ENCODE data around the gene ATOX1. TPM values are rescaled to one million over a fixed set of nuclear protein-coding genes. Genes with fewer than 3 reads are reported as not detected.

ATOX1 gene
- total and polyA plus RNA-seq, 10 of the 15 experiments (the other 5 are each of a cell fraction or from before 2014, with no cell fraction given), result 130 to 642 (median 245) TPM

GRCh38 chr5:151739395-151739794 is 19.0 kb downstream of the ATOX1 start:
- WGBS (ENCODE audit: insufficient coverage, insufficient replicate concordance, low lambda C conversion rate, missing lambda C conversion rate), result 50% methylated on average over 2 of the region's 2 CpGs
- peaks cover 4 to 19% of the 10 kb centered on the region in 2 experiments for H3K36me3 ChIP-seq (ENCODE audit: control insufficient read depth in 2 of 2, insufficient read depth in 2 of 2, low read length in 1 of 2)
- peaks cover 30% of the 10 kb centered on the region for H3K4me1 ChIP-seq (ENCODE audit: control insufficient read depth, insufficient read depth, low read length)
- ATAC-seq (no peak), FAIRE-seq (no peak), DNase-seq (ENCODE audit: low read depth, low spot score) (no peak)
- intact Hi-C loops (cut with micrococcal nuclease; ENCODE audit: unreplicated experiment) (no loop called here), in situ Hi-C loops (cut with MboI) (no loop called here)
- H3K4me2 ChIP-seq (ENCODE audit: control insufficient read depth, insufficient read depth), result no peak overlapping the region
- ChIA-PET CTCF (interaction anchor here (0.9 to 13.9 kb wide), 18 partner anchors 9 to 291 kb away, joined by 4 to 381 read pairs (median 13); partner anchors contain the start of genes G3BP1 and SLC36A1), POLR2A (interaction anchor here (0.8 to 4.9 kb wide), 4 partner anchors 10 to 78 kb away, joined by 3 to 36 read pairs (median 14); no protein-coding TSS in a partner anchor), RAD21 (ENCODE audit: unreplicated experiment) (interaction anchor here (0.6 to 11.2 kb wide), 8 partner anchors 9 to 87 kb away, joined by 3 to 207 read pairs (median 10); partner anchors contain the start of gene G3BP1), SMC1A (ENCODE audit: uncharacterized antibody, unreplicated experiment) (interaction anchor here (1.0 to 11.1 kb wide), 19 partner anchors 8 to 88 kb away, joined by 3 to 154 read pairs (median 9); partner anchors contain the start of gene G3BP1)
- no peak overlapping the region for H3K4me3 ChIP-seq
- BruUV-seq (replicated peaks), result no TSS peak
- TF ChIP-seq ZSCAN29 (IDR thresholded peaks at IDR 0.05), result no peak
- no peak for TF ChIP-seq SREBF2 (IDR thresholded peaks at IDR 0.05; ENCODE audit: low read length)
- TF ChIP-seq RFX5 (IDR thresholded peaks at IDR 0.05; ENCODE audit: low read depth, low read length), result no peak
- no peak for TF ChIP-seq SP1 (IDR thresholded peaks at IDR 0.05; ENCODE audit: low read depth, low read length)
- TF ChIP-seq SRF (IDR thresholded peaks at IDR 0.05; ENCODE audit: low read depth in 2 of 2, low read length in 2 of 2), result no peak
- no peak for TF ChIP-seq DPF2 (IDR thresholded peaks at IDR 0.05)
- no peak for TF ChIP-seq CHD2 (IDR thresholded peaks at IDR 0.05; ENCODE audit: borderline replicate concordance, low read depth, low read length)
- TF ChIP-seq CBFB (IDR thresholded peaks at IDR 0.05; ENCODE audit: low read depth), result no peak
- no peak for TF ChIP-seq MTA3 (IDR thresholded peaks at IDR 0.05; ENCODE audit: borderline replicate concordance, low read length)
- no peak for TF ChIP-seq PAX8 (IDR thresholded peaks at IDR 0.05)
- no peak for TF ChIP-seq RAD51 (IDR thresholded peaks at IDR 0.05)
- TF ChIP-seq POU2F2 (IDR thresholded peaks at IDR 0.05; ENCODE audit: borderline replicate concordance, low read depth, low read length), result no peak
- no peak for TF ChIP-seq NFYA (IDR thresholded peaks at IDR 0.05; ENCODE audit: borderline replicate concordance, low read depth, low read length)
- TF ChIP-seq BHLHE40 (IDR thresholded peaks at IDR 0.05; ENCODE audit: borderline replicate concordance in 1 of 2, low read depth in 2 of 2, low read length in 1 of 2), result no peak
- TF ChIP-seq EZH2 (IDR thresholded peaks at IDR 0.05; ENCODE audit: borderline replicate concordance, control insufficient read depth, low read depth, low read length), result no peak
- no peak for TF ChIP-seq BCL3 (IDR thresholded peaks at IDR 0.05; ENCODE audit: borderline replicate concordance, insufficient read depth, low read depth, low read length, poor library complexity, severe bottlenecking)
- no peak for TF ChIP-seq HCFC1 (IDR thresholded peaks at IDR 0.05; ENCODE audit: low read length)
- H4K20me1 ChIP-seq (ENCODE audit: control insufficient read depth, insufficient read depth), result no peaks in the 10 kb centered on the region
- H2AFZ ChIP-seq (ENCODE audit: control insufficient read depth, low read depth, low read length), result no peak overlapping the region
- no peaks in the 10 kb centered on the region for H3K9me3 ChIP-seq (replicated peaks; ENCODE audit: control insufficient read depth, insufficient read depth, low read length)
- peaks cover 3% of the 10 kb centered on the region; the same call in 1 of the 2 replicates for H3K79me2 ChIP-seq (ENCODE audit: control insufficient read depth, insufficient read depth, low read length)
- peak overlapping the region; percentile 11; the same call in 1 of the 2 replicates for H3K9ac ChIP-seq (ENCODE audit: control insufficient read depth, insufficient read depth, low read length)
- peak overlapping the region; percentile 57 for H3K27ac ChIP-seq (ENCODE audit: control insufficient read depth, insufficient read depth)
- H3K27me3 ChIP-seq (replicated peaks in 1 of 2; ENCODE audit: control insufficient read depth in 2 of 2, insufficient read depth in 2 of 2, low read length in 1 of 2), result no peaks in the 10 kb centered on the region
